Measurements from ENCODE around the gene GALNT16.

The GALNT16 gene

DNA sequence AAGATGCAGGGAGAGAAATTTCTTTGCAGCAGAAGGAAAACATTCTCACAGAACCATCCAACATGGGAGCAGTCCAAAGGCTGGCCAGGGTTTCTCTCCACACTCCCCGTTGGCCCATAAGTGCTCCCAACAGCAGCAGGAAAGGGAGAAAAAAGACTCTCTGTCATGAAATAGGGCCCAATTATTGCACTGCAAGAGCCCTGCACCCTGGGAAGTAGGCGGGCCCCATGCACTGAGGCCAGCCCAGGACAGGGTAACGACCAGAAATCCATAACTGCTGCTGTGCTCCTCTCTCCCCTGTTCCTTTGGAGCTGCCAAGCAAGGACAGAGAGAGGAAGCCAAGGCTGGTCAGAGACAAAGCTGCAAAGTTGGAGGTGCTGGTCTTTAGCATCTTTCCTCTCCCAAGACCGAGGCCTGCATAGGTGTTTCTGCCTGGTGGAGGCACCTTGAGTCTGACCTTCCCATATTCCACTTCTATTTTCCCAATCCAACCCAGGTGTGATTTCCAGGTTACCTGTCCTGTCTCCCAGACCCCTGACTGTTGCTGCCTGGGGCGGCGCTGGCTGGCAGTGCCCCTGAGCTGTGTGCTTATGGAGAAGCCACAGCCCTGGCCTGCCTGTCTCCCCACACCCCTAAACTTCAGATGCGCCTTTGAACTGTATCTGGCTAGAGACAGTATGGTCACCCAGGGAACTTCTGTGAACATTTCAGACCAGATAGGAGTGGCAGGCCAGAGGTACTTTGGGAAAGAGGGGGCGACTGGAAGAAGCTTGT is 6.8 kb downstream of the GALNT16 start:
- ATAC-seq = no peak
- no peak for TF ChIP-seq BACH2 (CRISPR knock-in tag; IDR thresholded peaks at IDR 0.05; ENCODE audit: borderline replicate concordance)
- TF ChIP-seq ZFP30 (CRISPR knock-in tag; IDR thresholded peaks at IDR 0.05) = no peak
- no peak for TF ChIP-seq SNAI2 (CRISPR knock-in tag; IDR thresholded peaks at IDR 0.05)
- no peak for TF ChIP-seq CSDC2 (CRISPR knock-in tag; IDR thresholded peaks at IDR 0.05)
- no peak for TF ChIP-seq ZFP3 (CRISPR knock-in tag; IDR thresholded peaks at IDR 0.05)
- no peak for TF ChIP-seq TOX (CRISPR knock-in tag; IDR thresholded peaks at IDR 0.05; ENCODE audit: borderline replicate concordance)
- TF ChIP-seq OSR1 (CRISPR knock-in tag; IDR thresholded peaks at IDR 0.05) = no peak
- TF ChIP-seq ZNF70 (CRISPR knock-in tag; IDR thresholded peaks at IDR 0.05) = no peak
- no peak for TF ChIP-seq ZNF8 (CRISPR knock-in tag; IDR thresholded peaks at IDR 0.05)
- TF ChIP-seq PPARA (CRISPR knock-in tag; IDR thresholded peaks at IDR 0.05; ENCODE audit: borderline replicate concordance) = no peak
- TF ChIP-seq ISL1 (CRISPR knock-in tag; IDR thresholded peaks at IDR 0.05) = no peak
- TF ChIP-seq, protein P1, sequence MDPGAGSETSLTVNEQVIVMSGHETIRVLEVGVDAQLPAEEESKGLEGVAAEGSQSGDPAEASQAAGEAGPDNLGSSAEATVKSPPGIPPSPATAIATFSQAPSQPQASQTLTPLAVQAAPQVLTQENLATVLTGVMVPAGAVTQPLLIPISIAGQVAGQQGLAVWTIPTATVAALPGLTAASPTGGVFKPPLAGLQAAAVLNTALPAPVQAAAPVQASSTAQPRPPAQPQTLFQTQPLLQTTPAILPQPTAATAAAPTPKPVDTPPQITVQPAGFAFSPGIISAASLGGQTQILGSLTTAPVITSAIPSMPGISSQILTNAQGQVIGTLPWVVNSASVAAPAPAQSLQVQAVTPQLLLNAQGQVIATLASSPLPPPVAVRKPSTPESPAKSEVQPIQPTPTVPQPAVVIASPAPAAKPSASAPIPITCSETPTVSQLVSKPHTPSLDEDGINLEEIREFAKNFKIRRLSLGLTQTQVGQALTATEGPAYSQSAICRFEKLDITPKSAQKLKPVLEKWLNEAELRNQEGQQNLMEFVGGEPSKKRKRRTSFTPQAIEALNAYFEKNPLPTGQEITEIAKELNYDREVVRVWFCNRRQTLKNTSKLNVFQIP (CRISPR knock-in tag; IDR thresholded peaks at IDR 0.05; ENCODE audit: borderline replicate concordance, low read depth) = no peak
- no peak for TF ChIP-seq TCF4 (CRISPR knock-in tag; IDR thresholded peaks at IDR 0.05; ENCODE audit: borderline replicate concordance)
- TF ChIP-seq ESRRG (CRISPR knock-in tag; IDR thresholded peaks at IDR 0.05) = no peak
- no peak for TF ChIP-seq ZNF565 (CRISPR knock-in tag; conservative IDR thresholded peaks at IDR 0.05; ENCODE audit: low read depth)
- TF ChIP-seq, protein P2, sequence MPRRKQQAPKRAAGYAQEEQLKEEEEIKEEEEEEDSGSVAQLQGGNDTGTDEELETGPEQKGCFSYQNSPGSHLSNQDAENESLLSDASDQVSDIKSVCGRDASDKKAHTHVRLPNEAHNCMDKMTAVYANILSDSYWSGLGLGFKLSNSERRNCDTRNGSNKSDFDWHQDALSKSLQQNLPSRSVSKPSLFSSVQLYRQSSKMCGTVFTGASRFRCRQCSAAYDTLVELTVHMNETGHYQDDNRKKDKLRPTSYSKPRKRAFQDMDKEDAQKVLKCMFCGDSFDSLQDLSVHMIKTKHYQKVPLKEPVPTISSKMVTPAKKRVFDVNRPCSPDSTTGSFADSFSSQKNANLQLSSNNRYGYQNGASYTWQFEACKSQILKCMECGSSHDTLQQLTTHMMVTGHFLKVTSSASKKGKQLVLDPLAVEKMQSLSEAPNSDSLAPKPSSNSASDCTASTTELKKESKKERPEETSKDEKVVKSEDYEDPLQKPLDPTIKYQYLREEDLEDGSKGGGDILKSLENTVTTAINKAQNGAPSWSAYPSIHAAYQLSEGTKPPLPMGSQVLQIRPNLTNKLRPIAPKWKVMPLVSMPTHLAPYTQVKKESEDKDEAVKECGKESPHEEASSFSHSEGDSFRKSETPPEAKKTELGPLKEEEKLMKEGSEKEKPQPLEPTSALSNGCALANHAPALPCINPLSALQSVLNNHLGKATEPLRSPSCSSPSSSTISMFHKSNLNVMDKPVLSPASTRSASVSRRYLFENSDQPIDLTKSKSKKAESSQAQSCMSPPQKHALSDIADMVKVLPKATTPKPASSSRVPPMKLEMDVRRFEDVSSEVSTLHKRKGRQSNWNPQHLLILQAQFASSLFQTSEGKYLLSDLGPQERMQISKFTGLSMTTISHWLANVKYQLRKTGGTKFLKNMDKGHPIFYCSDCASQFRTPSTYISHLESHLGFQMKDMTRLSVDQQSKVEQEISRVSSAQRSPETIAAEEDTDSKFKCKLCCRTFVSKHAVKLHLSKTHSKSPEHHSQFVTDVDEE (CRISPR knock-in tag; IDR thresholded peaks at IDR 0.05) = no peak
- no peak for TF ChIP-seq ARNTL (CRISPR knock-in tag; IDR thresholded peaks at IDR 0.05; ENCODE audit: borderline replicate concordance, low read depth)
- TF ChIP-seq RARB (CRISPR knock-in tag; IDR thresholded peaks at IDR 0.05) = no peak
- TF ChIP-seq GLIS3 (CRISPR knock-in tag; IDR thresholded peaks at IDR 0.05) = no peak
- TF ChIP-seq, protein P3, sequence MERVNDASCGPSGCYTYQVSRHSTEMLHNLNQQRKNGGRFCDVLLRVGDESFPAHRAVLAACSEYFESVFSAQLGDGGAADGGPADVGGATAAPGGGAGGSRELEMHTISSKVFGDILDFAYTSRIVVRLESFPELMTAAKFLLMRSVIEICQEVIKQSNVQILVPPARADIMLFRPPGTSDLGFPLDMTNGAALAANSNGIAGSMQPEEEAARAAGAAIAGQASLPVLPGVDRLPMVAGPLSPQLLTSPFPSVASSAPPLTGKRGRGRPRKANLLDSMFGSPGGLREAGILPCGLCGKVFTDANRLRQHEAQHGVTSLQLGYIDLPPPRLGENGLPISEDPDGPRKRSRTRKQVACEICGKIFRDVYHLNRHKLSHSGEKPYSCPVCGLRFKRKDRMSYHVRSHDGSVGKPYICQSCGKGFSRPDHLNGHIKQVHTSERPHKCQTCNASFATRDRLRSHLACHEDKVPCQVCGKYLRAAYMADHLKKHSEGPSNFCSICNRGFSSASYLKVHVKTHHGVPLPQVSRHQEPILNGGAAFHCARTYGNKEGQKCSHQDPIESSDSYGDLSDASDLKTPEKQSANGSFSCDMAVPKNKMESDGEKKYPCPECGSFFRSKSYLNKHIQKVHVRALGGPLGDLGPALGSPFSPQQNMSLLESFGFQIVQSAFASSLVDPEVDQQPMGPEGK (CRISPR knock-in tag; IDR thresholded peaks at IDR 0.05; ENCODE audit: borderline replicate concordance) = no peak

DNA sequence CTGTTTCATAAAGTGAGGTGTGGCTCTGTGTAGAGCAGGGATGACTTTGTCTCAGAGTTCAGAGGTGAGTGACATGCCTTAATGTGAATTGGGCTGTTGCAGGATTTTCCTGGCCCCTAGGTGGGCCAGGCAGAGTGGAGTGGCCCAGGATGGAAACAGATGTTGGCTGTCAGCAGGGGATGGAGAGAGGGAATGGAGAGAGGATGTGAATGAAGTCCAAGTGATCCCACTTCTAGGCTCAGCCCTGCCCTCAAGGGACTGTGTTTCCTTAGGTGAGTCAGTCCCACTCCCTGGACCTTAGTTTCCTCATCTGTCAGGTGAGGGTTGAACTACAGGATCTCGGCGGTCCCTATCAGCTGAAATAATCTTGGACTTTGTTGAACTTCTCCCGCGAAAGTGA is 7.5 kb downstream of the GALNT16 start:
- TF ChIP-seq, protein P1 (CRISPR knock-in tag; IDR thresholded peaks at IDR 0.05; ENCODE audit: borderline replicate concordance, low read depth) = no peak
- TF ChIP-seq ZC3H10 (CRISPR knock-in tag; IDR thresholded peaks at IDR 0.05) (no peak), ZFP30 (CRISPR knock-in tag; IDR thresholded peaks at IDR 0.05) (no peak), ZNF565 (CRISPR knock-in tag; conservative IDR thresholded peaks at IDR 0.05; ENCODE audit: low read depth) (no peak), GLIS3 (CRISPR knock-in tag; IDR thresholded peaks at IDR 0.05) (no peak), OSR1 (CRISPR knock-in tag; IDR thresholded peaks at IDR 0.05) (no peak), ESRRG (CRISPR knock-in tag; IDR thresholded peaks at IDR 0.05) (no peak), BACH2 (CRISPR knock-in tag; IDR thresholded peaks at IDR 0.05; ENCODE audit: borderline replicate concordance) (no peak), RARB (CRISPR knock-in tag; IDR thresholded peaks at IDR 0.05) (no peak), SNAI2 (CRISPR knock-in tag; IDR thresholded peaks at IDR 0.05) (no peak)
- TF ChIP-seq, protein P3 (CRISPR knock-in tag; IDR thresholded peaks at IDR 0.05; ENCODE audit: borderline replicate concordance) = no peak
- TF ChIP-seq, protein P4, sequence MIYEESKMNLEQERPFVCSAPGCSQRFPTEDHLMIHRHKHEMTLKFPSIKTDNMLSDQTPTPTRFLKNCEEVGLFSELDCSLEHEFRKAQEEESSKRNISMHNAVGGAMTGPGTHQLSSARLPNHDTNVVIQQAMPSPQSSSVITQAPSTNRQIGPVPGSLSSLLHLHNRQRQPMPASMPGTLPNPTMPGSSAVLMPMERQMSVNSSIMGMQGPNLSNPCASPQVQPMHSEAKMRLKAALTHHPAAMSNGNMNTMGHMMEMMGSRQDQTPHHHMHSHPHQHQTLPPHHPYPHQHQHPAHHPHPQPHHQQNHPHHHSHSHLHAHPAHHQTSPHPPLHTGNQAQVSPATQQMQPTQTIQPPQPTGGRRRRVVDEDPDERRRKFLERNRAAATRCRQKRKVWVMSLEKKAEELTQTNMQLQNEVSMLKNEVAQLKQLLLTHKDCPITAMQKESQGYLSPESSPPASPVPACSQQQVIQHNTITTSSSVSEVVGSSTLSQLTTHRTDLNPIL (CRISPR knock-in tag; IDR thresholded peaks at IDR 0.05; ENCODE audit: low read depth) = no peak
- no peak for ATAC-seq

Measured in SK-N-SH treated with all-trans-retinoic acid at 6 μM for 48 hours (cell line).